ENCODE results near the gene GLB1L2.

- no peak for TF ChIP-seq FOXJ3 (CRISPR knock-in tag; IDR thresholded peaks at IDR 0.05; ENCODE audit: borderline replicate concordance)
- no peak for TF ChIP-seq ZNF775 (CRISPR knock-in tag; IDR thresholded peaks at IDR 0.05; ENCODE audit: borderline replicate concordance)
Measured at GRCh38 chr11:134342572-134343340, 11.0 kb downstream of the GLB1L2 start.
